Right atrium auricular region (tissue), 2 donors: ENCODE data around the gene SPON2. TPM values are rescaled to one million over a fixed set of nuclear protein-coding genes. Genes with fewer than 3 reads are reported as not detected.
A peak's percentile ranks its signal among the peaks of the same experiment; 100 is the strongest.

Source experiments
- DNase-seq: peaks from one replicate; pipeline ENCODE4 v3.0.0-alpha.2; 2019; ENCODE audit warnings: low spot score
- H3K27ac ChIP-seq, 2 donors: fragments of 200-600 bp; sonication (generic); 1 replicate in 1 of 2; 2 replicates in 1 of 2; pipeline ENCODE4 v1.5.1; 2016 to 2019
- H3K27me3 ChIP-seq, 2 donors: fragments of 200-600 bp; sonication (generic); one replicate each; pipeline versions ENCODE4 v1.5.1 to v1.6.0; 2017 to 2019
- H3K36me3 ChIP-seq: fragments of 200-600 bp; sonication (generic); one replicate; pipeline ENCODE4 v1.5.1; 2016
- H3K4me1 ChIP-seq, 2 donors: fragments of 200-600 bp; sonication (generic); one replicate each; pipeline versions ENCODE4 v1.5.1 to v1.6.0; 2017 to 2019
- H3K4me3 ChIP-seq, 2 donors: fragments of 200-600 bp; sonication (generic); 1 replicate in 1 of 2; 2 replicates in 1 of 2; pipeline ENCODE4 v1.5.1; 2017 to 2019; ENCODE audit warnings: mild to moderate bottlenecking in 1 of 2, moderate library complexity in 1 of 2
- H3K9me3 ChIP-seq, 2 donors: fragments of 200-600 bp; sonication (generic); one replicate each; pipeline ENCODE4 v1.5.1; 2019
- total RNA-seq, 2 donors: library from RNA; depleted of rRNA; stranded (reverse); fragments of >200 nt; gene quantifications; one replicate each; pipeline ENCODE4 v1.1.0, GENCODE V29; 2016
- TF ChIP-seq, protein P1 (sequence below), 2 donors: fragments of 200-600 bp; sonication (generic); IDR thresholded peaks; one replicate each; pipeline ENCODE4 v1.5.1; 2019; ENCODE audit warnings: antibody characterized with exemption in 2 of 2

SPON2 gene
- total RNA-seq, 2 donors from 2014 or later: 13.0 to 20.8 TPM

DNA sequence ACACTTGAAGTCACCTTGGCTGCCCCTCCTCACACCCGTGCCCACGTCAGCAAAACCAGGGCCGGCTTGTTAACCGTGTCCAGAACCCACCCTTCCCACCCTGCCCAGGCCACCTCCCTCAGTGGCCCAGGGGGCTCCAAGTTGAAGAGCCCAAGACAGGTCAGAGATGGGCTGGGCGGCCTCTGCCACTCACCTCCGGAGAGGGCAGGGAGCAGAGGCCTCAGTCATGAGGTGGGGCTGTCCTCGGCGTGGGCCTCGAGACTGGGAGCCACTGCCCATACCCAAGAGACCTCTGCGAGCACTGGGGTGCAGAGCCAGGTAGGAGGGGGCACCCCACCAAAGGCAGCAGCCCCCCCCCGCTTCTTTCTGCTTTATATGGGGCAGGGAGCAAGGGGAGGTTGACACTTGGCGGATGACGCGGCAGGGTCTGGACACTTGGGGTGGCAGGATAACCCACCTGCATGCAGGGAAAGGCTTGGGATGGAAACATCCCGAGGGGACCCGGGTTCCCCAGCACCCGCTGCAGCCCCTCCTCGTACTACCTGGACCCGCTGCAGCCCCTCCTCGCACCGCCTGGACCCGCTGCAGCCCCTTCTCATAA, 38.0 kb upstream of the SPON2 start:
- no peaks in the 10 kb centered on the region for H3K27me3 ChIP-seq
- peaks cover 42% of the 10 kb centered on the region for H3K36me3 ChIP-seq
- H3K27ac ChIP-seq: peak overlapping the region; percentile 72 to 76
- no peak overlapping the region for H3K4me3 ChIP-seq
- H3K4me1 ChIP-seq: peaks cover 0 to 57% of the 10 kb centered on the region in 2 donors
- no peaks in the 10 kb centered on the region for H3K9me3 ChIP-seq
- no peak for DNase-seq
- TF ChIP-seq, protein P1, sequence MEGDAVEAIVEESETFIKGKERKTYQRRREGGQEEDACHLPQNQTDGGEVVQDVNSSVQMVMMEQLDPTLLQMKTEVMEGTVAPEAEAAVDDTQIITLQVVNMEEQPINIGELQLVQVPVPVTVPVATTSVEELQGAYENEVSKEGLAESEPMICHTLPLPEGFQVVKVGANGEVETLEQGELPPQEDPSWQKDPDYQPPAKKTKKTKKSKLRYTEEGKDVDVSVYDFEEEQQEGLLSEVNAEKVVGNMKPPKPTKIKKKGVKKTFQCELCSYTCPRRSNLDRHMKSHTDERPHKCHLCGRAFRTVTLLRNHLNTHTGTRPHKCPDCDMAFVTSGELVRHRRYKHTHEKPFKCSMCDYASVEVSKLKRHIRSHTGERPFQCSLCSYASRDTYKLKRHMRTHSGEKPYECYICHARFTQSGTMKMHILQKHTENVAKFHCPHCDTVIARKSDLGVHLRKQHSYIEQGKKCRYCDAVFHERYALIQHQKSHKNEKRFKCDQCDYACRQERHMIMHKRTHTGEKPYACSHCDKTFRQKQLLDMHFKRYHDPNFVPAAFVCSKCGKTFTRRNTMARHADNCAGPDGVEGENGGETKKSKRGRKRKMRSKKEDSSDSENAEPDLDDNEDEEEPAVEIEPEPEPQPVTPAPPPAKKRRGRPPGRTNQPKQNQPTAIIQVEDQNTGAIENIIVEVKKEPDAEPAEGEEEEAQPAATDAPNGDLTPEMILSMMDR (IDR thresholded peaks at IDR 0.05): no peak

DNA sequence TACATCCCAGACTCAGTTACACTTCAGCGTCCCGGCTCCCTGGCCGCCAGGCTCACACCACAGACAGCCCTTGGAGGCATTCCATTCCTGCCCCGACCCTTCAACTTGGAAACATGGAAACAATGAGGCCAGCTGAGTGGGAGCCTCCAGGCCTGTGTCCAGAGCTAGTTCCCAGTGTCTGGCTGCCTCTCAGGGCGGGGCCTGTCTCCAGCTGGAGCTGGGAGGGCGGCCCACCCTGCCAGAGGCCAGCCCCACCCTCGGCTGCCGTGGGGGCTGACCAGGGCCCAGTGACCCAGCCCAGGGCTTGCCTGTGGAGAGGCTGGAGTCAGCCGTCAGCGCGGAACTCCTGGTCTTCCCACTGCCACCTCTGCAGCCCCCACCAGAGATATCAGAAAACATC, 37.4 kb upstream of the SPON2 start:
- peak; percentile 92 for DNase-seq
- no peak overlapping the region for H3K4me3 ChIP-seq
- peak overlapping the region; percentile 72 to 76 for H3K27ac ChIP-seq
- H3K36me3 ChIP-seq: peaks cover 37% of the 10 kb centered on the region
- peaks cover 0 to 52% of the 10 kb centered on the region in 2 donors for H3K4me1 ChIP-seq
- no peaks in the 10 kb centered on the region for H3K27me3 ChIP-seq
- H3K9me3 ChIP-seq: no peaks in the 10 kb centered on the region
- TF ChIP-seq, protein P1 (IDR thresholded peaks at IDR 0.05): no peak

DNA sequence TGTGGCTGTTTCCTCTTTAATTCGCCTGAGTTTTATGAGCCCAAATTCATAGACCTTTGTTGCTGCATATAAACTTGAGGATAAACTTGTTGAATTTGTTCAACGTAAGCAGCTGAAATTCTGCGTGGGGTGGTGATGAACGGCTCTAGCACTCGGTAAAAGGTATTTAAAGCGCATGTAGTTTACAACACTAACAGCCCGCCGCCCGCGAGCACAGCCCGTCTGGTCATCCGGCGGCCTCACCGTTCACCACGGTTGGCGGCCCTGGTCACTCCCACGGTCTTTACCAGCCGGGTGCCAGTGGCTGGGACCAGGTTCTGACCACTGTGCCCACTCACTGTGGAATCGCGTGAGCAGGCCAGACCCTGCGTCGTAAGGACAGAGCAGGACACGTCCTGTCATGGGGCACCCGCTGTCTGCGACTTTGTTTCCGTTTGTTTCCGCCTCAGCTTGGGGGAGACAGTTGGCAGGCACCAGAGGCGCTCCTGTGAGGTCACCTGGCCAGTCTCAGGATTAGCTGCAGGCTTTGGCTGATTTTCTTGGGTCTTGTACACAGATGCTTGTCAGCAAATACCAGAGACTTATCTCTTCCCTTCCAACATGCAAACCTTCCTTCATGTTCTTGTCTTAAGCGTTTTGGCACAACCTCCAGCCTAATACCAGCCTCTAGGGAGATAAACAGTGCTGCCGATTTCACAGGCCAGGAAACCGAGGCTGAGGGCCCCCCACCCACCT, 36.8 kb upstream of the SPON2 start:
- Histone ChIP-seq H3K4me3 (no peak overlapping the region), H3K4me1 (peaks cover 0 to 49% of the 10 kb centered on the region in 2 donors), H3K9me3 (no peaks in the 10 kb centered on the region), H3K27ac (peak overlapping the region; percentile 72 to 76), H3K27me3 (no peaks in the 10 kb centered on the region), H3K36me3 (peaks cover 30% of the 10 kb centered on the region)
- no peak for DNase-seq
- TF ChIP-seq, protein P1 (IDR thresholded peaks at IDR 0.05): no peak

DNA sequence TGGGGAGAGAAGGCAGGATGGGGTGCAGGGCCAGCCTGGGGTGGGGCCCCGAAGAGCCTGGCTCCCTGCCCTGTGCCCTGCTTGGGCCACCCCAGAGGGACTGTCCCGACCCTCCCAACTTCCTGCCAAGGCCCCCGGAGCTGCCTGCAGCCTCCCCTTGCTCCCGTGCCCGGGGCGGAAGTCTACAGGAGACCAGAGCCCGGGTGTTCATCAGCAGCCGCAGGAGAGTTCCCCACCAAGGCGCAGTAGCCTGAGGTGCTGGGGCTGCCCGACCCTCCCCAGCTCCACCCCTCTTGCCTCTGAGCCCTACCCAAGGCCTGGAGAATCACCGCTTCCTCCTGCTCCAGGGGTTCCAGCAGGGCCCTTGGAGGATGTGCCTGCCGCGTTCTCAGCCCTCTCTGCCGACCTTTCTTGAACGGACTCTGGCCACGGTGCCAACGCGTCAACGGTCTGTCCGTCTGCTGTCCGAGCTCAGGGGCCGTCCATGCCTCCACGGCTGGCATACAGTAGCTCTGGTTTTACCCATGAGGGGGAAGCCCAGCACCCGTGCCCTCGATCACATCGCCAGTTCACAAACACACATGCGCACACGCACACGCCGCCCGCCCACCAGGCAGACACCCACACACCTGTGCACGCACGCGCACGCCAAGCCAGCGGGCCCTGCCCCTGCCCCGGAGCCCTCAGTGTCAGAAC, 36.0 kb upstream of the SPON2 start:
- DNase-seq: no peak
- Histone ChIP-seq H3K27me3 (no peaks in the 10 kb centered on the region), H3K4me1 (peaks cover 0 to 49% of the 10 kb centered on the region in 2 donors), H3K36me3 (peaks cover 23% of the 10 kb centered on the region), H3K4me3 (no peak overlapping the region), H3K27ac (peak overlapping the region; percentile 55 to 76), H3K9me3 (no peaks in the 10 kb centered on the region)
- TF ChIP-seq, protein P1 (IDR thresholded peaks at IDR 0.05): no peak

DNA sequence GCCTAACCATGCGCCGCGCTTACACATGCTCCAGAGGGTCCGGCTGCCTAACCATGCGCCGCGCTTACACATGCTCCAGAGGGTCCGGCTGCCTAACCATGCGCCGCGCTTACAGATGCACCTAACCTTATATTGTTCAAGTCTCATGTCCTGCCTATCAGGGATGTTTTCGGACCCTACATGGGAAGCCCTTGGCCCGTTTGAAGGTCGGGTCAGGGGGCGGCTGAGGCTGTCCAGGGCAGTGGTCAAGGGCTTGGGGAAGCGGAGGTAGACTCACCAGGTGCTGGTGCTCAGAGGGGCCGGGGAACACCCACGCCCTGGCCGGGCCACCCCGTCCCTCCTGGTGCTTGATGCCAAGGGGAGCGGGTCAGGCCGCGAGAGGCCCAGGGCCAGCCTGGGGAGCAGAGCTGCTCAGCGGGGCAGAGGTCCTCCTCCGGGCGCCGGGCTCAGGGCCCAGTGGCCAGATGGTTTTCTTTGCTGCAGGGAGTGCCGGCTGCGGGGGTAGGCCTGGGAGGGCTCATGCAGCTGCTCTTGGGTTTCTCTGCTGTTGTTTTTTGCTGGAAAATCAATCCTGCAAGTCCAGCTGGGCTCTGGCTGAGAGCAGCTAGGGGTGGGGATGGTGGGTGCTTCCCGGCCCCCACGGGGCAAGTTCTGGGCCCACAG, 35.4 kb upstream of the SPON2 start:
- H3K27me3 ChIP-seq: no peaks in the 10 kb centered on the region
- peaks cover 0 to 49% of the 10 kb centered on the region in 2 donors for H3K4me1 ChIP-seq
- no peak for DNase-seq
- H3K9me3 ChIP-seq: no peaks in the 10 kb centered on the region
- H3K4me3 ChIP-seq: no peak overlapping the region
- H3K36me3 ChIP-seq: peaks cover 16% of the 10 kb centered on the region
- peak overlapping the region; percentile 55 to 76 for H3K27ac ChIP-seq
- TF ChIP-seq, protein P1 (IDR thresholded peaks at IDR 0.05): no peak
